H1 (cell line): ENCODE measurements around the gene IRX4. TPM values are rescaled to one million over a fixed set of nuclear protein-coding genes. Genes with fewer than 3 reads are reported as not detected.

Source experiments
- CTCF ChIA-PET: fragments of 300-600 bp; sonication (Branson Sonifier 250); formaldehyde crosslinking; loops from one replicate; lab custom pipeline; 2021; ENCODE audit not compliant: partially characterized antibody; lab: Charles Lee
- POLR2A ChIA-PET: fragments of 300-600 bp; sonication (Branson Sonifier 250); formaldehyde crosslinking; loops from one replicate; lab custom pipeline; 2021; ENCODE audit warnings: inconsistent platforms; ENCODE audit not compliant: partially characterized antibody; lab: Charles Lee
- DNase-seq, 2 experiments: peaks; one replicate each; pipeline versions ENCODE4 v3.0.0 to v3.0.0-alpha.2; 2010 to 2022; ENCODE audit warnings: low spot score in 2 of 2, low read depth in 1 of 2, mixed read lengths in 1 of 2
- FAIRE-seq: peaks from 2 replicates; lab custom pipeline; 2011; peaks lifted over from hg19 to GRCh38; lab: Jason Lieb, UNC
- H2AFZ ChIP-seq: 2 replicates; pipeline ENCODE4 v1.8.1; 2012; ENCODE audit warnings: low read length, inconsistent platforms
- H2AK5ac ChIP-seq: 2 replicates; pipeline ENCODE4 v1.6.1; 2013; ENCODE audit warnings: low read depth, low read length
- H2BK120ac ChIP-seq: replicated peaks from 2 replicates; pipeline ENCODE3; 2013; ENCODE audit warnings: low read depth, low read length, inconsistent platforms
- H2BK12ac ChIP-seq: 2 replicates; pipeline ENCODE4 v1.6.1; 2013; ENCODE audit warnings: low read depth, low read length
- H2BK15ac ChIP-seq: 2 replicates; pipeline ENCODE4 v1.6.1; 2013; ENCODE audit warnings: low read length
- H2BK20ac ChIP-seq: 2 replicates; pipeline ENCODE4 v1.6.1; 2013; ENCODE audit warnings: low read length
- H2BK5ac ChIP-seq: 2 replicates; pipeline ENCODE4 v1.6.1; 2013; ENCODE audit warnings: low read depth, low read length
- H3K14ac ChIP-seq: 2 replicates; pipeline ENCODE4 v1.6.1; 2013; ENCODE audit warnings: inconsistent platforms; ENCODE audit not compliant: insufficient read length
- H3K18ac ChIP-seq: 2 replicates; pipeline ENCODE4 v1.6.1; 2013; ENCODE audit warnings: low read length; ENCODE audit errors: extremely low read depth
- H3K23ac ChIP-seq: 2 replicates; pipeline ENCODE4 v1.6.1; 2013; ENCODE audit warnings: inconsistent platforms; ENCODE audit not compliant: insufficient read length
- H3K23me2 ChIP-seq: 2 replicates; pipeline ENCODE4 v1.6.1; 2013; ENCODE audit warnings: low read depth, low read length
- H3K27ac ChIP-seq: 2 replicates; pipeline ENCODE4 v1.6.1; 2011; ENCODE audit warnings: low read depth, low read length, inconsistent platforms
- H3K27me3 ChIP-seq, 4 experiments: replicated peaks in 1 of 4; 1 replicate in 1 of 4; 2 replicates in 3 of 4; pipeline versions ENCODE4 v1.6.1 to v1.8.1; 2011 to 2013; ENCODE audit warnings: low read length in 3 of 4, mild to moderate bottlenecking in 3 of 4, inconsistent platforms in 2 of 4, mixed read lengths in 2 of 4, moderate library complexity in 1 of 4; ENCODE audit not compliant: control insufficient read depth in 3 of 4, insufficient read depth in 3 of 4; ENCODE audit errors: extremely low read depth in 1 of 4
- H3K36me3 ChIP-seq, 4 experiments: 2 replicates each; pipeline versions ENCODE4 v1.6.1 to v1.8.1; 2011 to 2013; ENCODE audit warnings: mild to moderate bottlenecking in 4 of 4, low read length in 3 of 4, moderate library complexity in 2 of 4, control low read depth in 1 of 4, inconsistent platforms in 1 of 4; ENCODE audit not compliant: insufficient read depth in 4 of 4, control insufficient read depth in 2 of 4
- H3K4ac ChIP-seq: replicated peaks from 2 replicates; pipeline ENCODE3; 2013; ENCODE audit warnings: low read length, low read depth, mixed read lengths, inconsistent platforms; ENCODE audit not compliant: insufficient read length
- H3K4me1 ChIP-seq, 4 experiments: replicated peaks in 1 of 4; 1 replicate in 1 of 4; 2 replicates in 3 of 4; pipeline versions ENCODE4 v1.6.1 to v1.8.1; 2011 to 2013; ENCODE audit warnings: low read length in 3 of 4, inconsistent platforms in 2 of 4, mixed read lengths in 1 of 4; ENCODE audit not compliant: insufficient read depth in 4 of 4, control insufficient read depth in 3 of 4
- H3K4me2 ChIP-seq, 2 experiments: 2 replicates each; pipeline versions ENCODE4 v1.6.1 to v1.8.1; 2011 to 2013; ENCODE audit warnings: low read depth in 2 of 2, low read length in 2 of 2, control low read depth in 1 of 2, inconsistent platforms in 1 of 2, mild to moderate bottlenecking in 1 of 2; ENCODE audit not compliant: insufficient read depth in 1 of 2
- H3K4me3 ChIP-seq, 4 experiments: fragments of 200-600, 300-600 bp in 1 of 4; sonication (generic), shearing (Covaris generic), sonication (Bioruptor Twin) in 1 of 4; 2 replicates each; pipeline versions ENCODE4 v1.5.1 to v1.8.1; 2011 to 2016; ENCODE audit warnings: low read length in 4 of 4, low read depth in 3 of 4, control low read depth in 2 of 4, inconsistent platforms in 2 of 4, mild to moderate bottlenecking in 2 of 4, mixed read lengths in 1 of 4, moderate library complexity in 1 of 4; ENCODE audit not compliant: insufficient read depth in 2 of 4; ENCODE audit errors: extremely low read depth in 1 of 4
- H3K56ac ChIP-seq: replicated peaks from 2 replicates; pipeline ENCODE3; 2013; ENCODE audit warnings: low read depth, mild to moderate bottlenecking, mixed read lengths, low read length, inconsistent platforms; ENCODE audit not compliant: insufficient read length
- H3K79me1 ChIP-seq: 2 replicates; pipeline ENCODE4 v1.6.1; 2013; ENCODE audit warnings: low read depth, low read length, control low read depth
- H3K79me2 ChIP-seq, 2 experiments: 2 replicates each; pipeline versions ENCODE4 v1.6.1 to v1.8.1; 2012 to 2013; ENCODE audit warnings: low read length in 2 of 2, mild to moderate bottlenecking in 2 of 2, inconsistent platforms in 1 of 2; ENCODE audit not compliant: insufficient read depth in 2 of 2, control insufficient read depth in 1 of 2
- H3K9ac ChIP-seq, 4 experiments: replicated peaks in 1 of 4; 1 replicate in 1 of 4; 2 replicates in 3 of 4; pipeline versions ENCODE4 v1.6.1 to v1.8.1; 2011 to 2013; ENCODE audit warnings: low read depth in 3 of 4, low read length in 3 of 4, control low read depth in 2 of 4, mild to moderate bottlenecking in 2 of 4, moderate library complexity in 2 of 4, inconsistent platforms in 1 of 4; ENCODE audit errors: extremely low read depth in 1 of 4
- H3K9me3 ChIP-seq, 2 experiments: 2 replicates each; pipeline versions ENCODE4 v1.6.1 to v1.8.1; 2012 to 2013; ENCODE audit warnings: mild to moderate bottlenecking in 2 of 2, moderate library complexity in 2 of 2, control low read depth in 1 of 2, inconsistent platforms in 1 of 2, low read depth in 1 of 2, low read length in 1 of 2, mixed read lengths in 1 of 2; ENCODE audit not compliant: insufficient read depth in 2 of 2
- H4K20me1 ChIP-seq, 2 experiments: replicated peaks in 1 of 2; 2 replicates each; pipeline versions ENCODE3 to v1.8.1; 2011 to 2013; ENCODE audit warnings: inconsistent platforms in 2 of 2, low read length in 2 of 2, mild to moderate bottlenecking in 1 of 2; ENCODE audit not compliant: insufficient read depth in 2 of 2, control insufficient read depth in 1 of 2
- H4K5ac ChIP-seq: 2 replicates; pipeline ENCODE4 v1.6.1; 2013; ENCODE audit warnings: low read length, low read depth, mixed read lengths, inconsistent platforms; ENCODE audit not compliant: insufficient read length
- H4K8ac ChIP-seq: 2 replicates; pipeline ENCODE4 v1.8.0; 2013; ENCODE audit warnings: mild to moderate bottlenecking, moderate library complexity, low read length, inconsistent platforms; ENCODE audit not compliant: insufficient read depth; ENCODE audit errors: extremely low read depth
- H4K91ac ChIP-seq: replicated peaks from 2 replicates; pipeline ENCODE3; 2013; ENCODE audit warnings: low read length, mixed read lengths, inconsistent platforms; ENCODE audit not compliant: insufficient read length
- ATF2 ChIP-seq: IDR thresholded peaks from 2 replicates; pipeline ENCODE4 v1.6.1; 2012; ENCODE audit warnings: low read length, inconsistent platforms
- NANOG ChIP-seq: IDR thresholded peaks from 2 replicates; pipeline ENCODE4 v1.6.1; 2011; ENCODE audit warnings: low read length, low read depth, mild to moderate bottlenecking, inconsistent platforms; ENCODE audit not compliant: insufficient read depth, poor library complexity, severe bottlenecking
- SUZ12 ChIP-seq: fragments of 200-600 bp; sonication (generic); IDR thresholded peaks from 2 replicates; pipeline ENCODE4 v1.6.1; 2012; ENCODE audit warnings: mild to moderate bottlenecking, inconsistent platforms, low read length, moderate library complexity, mixed read lengths
- TAF1 ChIP-seq: IDR thresholded peaks from 2 replicates; pipeline ENCODE4 v1.6.1; 2011; ENCODE audit warnings: mild to moderate bottlenecking, low read depth, low read length
- TAF7 ChIP-seq: optimal IDR thresholded peaks from 2 replicates; pipeline ENCODE3; 2011; ENCODE audit warnings: low read depth, mild to moderate bottlenecking, inconsistent platforms, low read length, moderate library complexity, borderline replicate concordance
- TCF12 ChIP-seq: IDR thresholded peaks from 2 replicates; pipeline ENCODE4 v1.6.1; 2011; ENCODE audit warnings: low read depth, mild to moderate bottlenecking, low read length
- WGBS, 2 experiments: shearing (Covaris generic) in 1 of 2; methylation state at CpG; one replicate each; pipeline versions ENCODE4 v1.1.6 to v1.1.7; 2013 to 2015; ENCODE audit warnings: low lambda C conversion rate in 2 of 2, mixed read lengths in 2 of 2, inconsistent platforms in 1 of 2, low coverage in 1 of 2, missing lambda C conversion rate in 1 of 2; ENCODE audit not compliant: insufficient replicate concordance in 2 of 2, insufficient coverage in 1 of 2, insufficient read length in 1 of 2; ENCODE audit errors: extremely low coverage in 1 of 2, missing lambda C conversion rate in 1 of 2; 5-methylcytosine and 5-hydroxymethylcytosine counted together
- polyA plus RNA-seq, 7 experiments: library from polyadenylated mRNA; depleted of rRNA in 3 of 7; stranded (reverse) in 5 of 7; unstranded in 2 of 7; fragments of >200 nt in 5 of 7; fragments of 200-250 nt in 2 of 7; gene quantifications; 1 replicate in 5 of 7; 2 replicates in 1 of 7; 4 replicates in 1 of 7; pipeline versions ENCODE4 v1.2.1 to v1.2.3, GENCODE V29; 2011 to 2013; ENCODE audit warnings: missing spikeins in 2 of 7, mixed read lengths in 2 of 7
- total RNA-seq: library from RNA; stranded (reverse); fragmentation: NEBNext Ultra II Directional; extraction: Animal tissue kit (Norgen Biotek cat#: 25700); gene quantifications from 2 replicates; pipeline ENCODE4 v1.2.1, GENCODE V29; 2021

The IRX4 gene
- total and polyA plus RNA-seq, 2 of the 8 experiments (the other 6 are each of a cell fraction or from before 2014, with no cell fraction given) = 0.45 to 1.2 TPM

GRCh38 chr5:1893754-1894153 lies 11.0 kb upstream of the IRX4 start:
- H2AFZ ChIP-seq = no peak overlapping the region
- H4K91ac ChIP-seq = no peak overlapping the region
- H2BK20ac ChIP-seq = no peak overlapping the region
- H2BK120ac ChIP-seq = no peak overlapping the region
- H4K8ac ChIP-seq = no peak overlapping the region
- TF ChIP-seq TAF7 = no peak
- TF ChIP-seq NANOG = no peak
- no peak for TF ChIP-seq SUZ12
- no peak for TF ChIP-seq TAF1
- TF ChIP-seq ATF2 = no peak
- no peak for TF ChIP-seq TCF12
- CTCF ChIA-PET = interaction anchor here (1.1 to 1.7 kb wide), 4 partner anchors 10 to 190 kb away, joined by 3 to 6 read pairs (median 4); no protein-coding TSS in a partner anchor
- no peak overlapping the region for H3K27ac ChIP-seq
- H3K79me2 ChIP-seq = no peaks in the 10 kb centered on the region
- peaks cover 0 to 13% (median 11%) of the 10 kb centered on the region in 4 experiments; a peak in 5 of 7 replicates for H3K27me3 ChIP-seq
- no peak overlapping the region for H3K14ac ChIP-seq
- FAIRE-seq (no peak), DNase-seq (no peak)
- no peak overlapping the region for H3K4ac ChIP-seq
- peaks cover 0 to 6% (median 0%) of the 10 kb centered on the region in 4 experiments; a peak in 3 of 7 replicates for H3K4me1 ChIP-seq
- no peak overlapping the region for H2BK12ac ChIP-seq
- no peaks in the 10 kb centered on the region for H3K79me1 ChIP-seq
- no peak overlapping the region for H3K4me2 ChIP-seq
- no peak overlapping the region for H3K4me3 ChIP-seq
- no peak overlapping the region for H2BK5ac ChIP-seq
- H2BK15ac ChIP-seq = no peak overlapping the region
- no peaks in the 10 kb centered on the region for H3K36me3 ChIP-seq
- H2AK5ac ChIP-seq = no peak overlapping the region
- H3K23ac ChIP-seq = no peak overlapping the region
- H3K56ac ChIP-seq = no peak overlapping the region
- no peak overlapping the region for H4K5ac ChIP-seq
- H3K9me3 ChIP-seq = no peaks in the 10 kb centered on the region
- H3K18ac ChIP-seq = no peak overlapping the region
- no peaks in the 10 kb centered on the region for H4K20me1 ChIP-seq
- H3K23me2 ChIP-seq = no peaks in the 10 kb centered on the region; the same call in 1 of the 2 replicates
- WGBS, 2 experiments = 93% methylated on average over 10 of the region's 10 CpGs; no CpG with 5 or more reads in 1 of the 2 experiments
- no peak overlapping the region for H3K9ac ChIP-seq
- POLR2A ChIA-PET = no interaction called here
